ENCODE data around the gene NALCN. TPM values are rescaled to one million over a fixed set of nuclear protein-coding genes. Genes with fewer than 3 reads are reported as not detected.

The NALCN gene
- polyA plus RNA-seq, 3 donors: not detected

- no peak for TF ChIP-seq CTCF (IDR thresholded peaks at IDR 0.05)
- H2AFZ ChIP-seq (ENCODE audit: insufficient read depth, low read depth, low read length, poor library complexity, severe bottlenecking): no peak overlapping the region
- H3K4me2 ChIP-seq (replicated peaks; ENCODE audit: extremely low read depth, low read length, poor library complexity, severe bottlenecking): no peak overlapping the region
- no peaks in the 10 kb centered on the region for H3K4me1 ChIP-seq (ENCODE audit: control insufficient read depth in 1 of 2, insufficient read depth in 2 of 2, low read length in 2 of 2)
- H3K79me2 ChIP-seq (ENCODE audit: insufficient read depth, low read length): no peaks in the 10 kb centered on the region
- H3K9ac ChIP-seq (ENCODE audit: insufficient read depth, low read length, poor library complexity, severe bottlenecking): no peak overlapping the region
- H3K4me3 ChIP-seq (replicated peaks in 1 of 3; ENCODE audit: low read depth in 2 of 3, low read length in 3 of 3): no peak overlapping the region
- H3K36me3 ChIP-seq (replicated peaks in 1 of 2; ENCODE audit: control insufficient read depth in 1 of 2, insufficient read depth in 2 of 2, low read length in 2 of 2): no peaks in the 10 kb centered on the region
- DNase-seq: no peak
- H3K4me3 Mint-ChIP-seq: no peak overlapping the region
- no peak overlapping the region for H3K27ac Mint-ChIP-seq
- peaks cover 11 to 12% of the 10 kb centered on the region in 2 donors for H3K9me3 ChIP-seq (replicated peaks in 1 of 2; ENCODE audit: control insufficient read depth in 1 of 2, insufficient read depth in 1 of 2, low read length in 2 of 2)
- intact Hi-C loops (cut with micrococcal nuclease): no loop called here
- no peaks in the 10 kb centered on the region for H3K4me1 Mint-ChIP-seq
- H3K27me3 Mint-ChIP-seq (ENCODE audit: low read depth in 3 of 3): no peaks in the 10 kb centered on the region
- no CpG with 5 or more reads among the region's 2 CpGs for WGBS (ENCODE audit: insufficient coverage)
- H3K27ac ChIP-seq (ENCODE audit: low read depth in 1 of 2, low read length in 2 of 2): no peak overlapping the region
- peaks cover 2 to 7% (median 5%) of the 10 kb centered on the region in 7 donors for H3K9me3 Mint-ChIP-seq
- H3K27me3 ChIP-seq (ENCODE audit: control insufficient read depth in 2 of 2, insufficient read depth in 2 of 2, low read length in 2 of 2): no peaks in the 10 kb centered on the region
- H4K20me1 ChIP-seq (ENCODE audit: insufficient read depth, low read length): no peaks in the 10 kb centered on the region
- H3K36me3 Mint-ChIP-seq: no peaks in the 10 kb centered on the region
Observed at GRCh38 chr13:101205408-101205807, 210.9 kb downstream of the NALCN start.

DNA sequence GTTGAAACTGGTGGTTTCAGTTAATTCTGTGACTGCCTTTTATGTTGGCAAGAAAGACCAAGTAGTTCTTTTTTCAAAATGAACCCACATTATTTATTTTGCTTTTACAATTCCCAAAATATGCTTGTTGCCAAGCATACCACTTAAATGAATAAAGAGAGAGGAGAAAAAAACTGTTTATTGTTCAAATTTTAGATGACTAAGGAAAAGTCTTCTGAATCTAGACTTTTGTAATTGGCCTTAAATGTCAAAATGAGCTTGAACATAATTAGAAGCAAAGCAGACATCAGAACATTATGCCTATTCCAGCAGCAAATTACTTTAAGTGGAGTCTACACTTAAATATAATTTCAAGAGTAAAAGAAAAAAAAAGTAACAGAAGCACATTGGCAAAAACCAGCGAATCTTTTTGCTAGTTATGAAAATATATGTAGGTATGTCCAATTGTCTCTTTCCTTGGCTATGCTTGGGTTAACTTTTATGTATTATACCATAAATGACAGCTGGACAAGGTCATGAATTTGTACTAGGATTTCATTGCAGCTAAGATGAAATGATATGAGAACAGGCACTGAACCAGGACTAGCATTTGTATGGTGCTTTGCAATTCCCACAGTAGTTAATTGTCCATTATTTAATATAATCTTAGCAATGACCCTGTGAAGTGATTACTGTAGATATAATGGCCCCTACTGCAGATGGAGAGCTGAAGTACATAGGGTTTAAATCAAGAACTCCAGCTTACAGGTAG is 211.9 kb downstream of the NALCN start:
- Histone ChIP-seq H2AFZ (ENCODE audit: insufficient read depth, low read depth, low read length, poor library complexity, severe bottlenecking) (no peak overlapping the region), H3K27me3 (ENCODE audit: control insufficient read depth in 2 of 2, insufficient read depth in 2 of 2, low read length in 2 of 2) (no peaks in the 10 kb centered on the region), H3K27ac (ENCODE audit: low read depth in 1 of 2, low read length in 2 of 2) (no peak overlapping the region), H3K79me2 (ENCODE audit: insufficient read depth, low read length) (no peaks in the 10 kb centered on the region), H3K4me1 (ENCODE audit: control insufficient read depth in 1 of 2, insufficient read depth in 2 of 2, low read length in 2 of 2) (no peaks in the 10 kb centered on the region), H3K9ac (ENCODE audit: insufficient read depth, low read length, poor library complexity, severe bottlenecking) (no peak overlapping the region), H3K4me2 (replicated peaks; ENCODE audit: extremely low read depth, low read length, poor library complexity, severe bottlenecking) (no peak overlapping the region), H4K20me1 (ENCODE audit: insufficient read depth, low read length) (no peaks in the 10 kb centered on the region), H3K36me3 (replicated peaks in 1 of 2; ENCODE audit: control insufficient read depth in 1 of 2, insufficient read depth in 2 of 2, low read length in 2 of 2) (no peaks in the 10 kb centered on the region), H3K4me3 (replicated peaks in 1 of 3; ENCODE audit: low read depth in 2 of 3, low read length in 3 of 3) (no peak overlapping the region), H3K9me3 (replicated peaks in 1 of 2; ENCODE audit: control insufficient read depth in 1 of 2, insufficient read depth in 1 of 2, low read length in 2 of 2) (peaks cover 6 to 12% of the 10 kb centered on the region in 2 donors)
- Mint-ChIP-seq H3K4me1 (no peaks in the 10 kb centered on the region), H3K27ac (no peak overlapping the region), H3K9me3 (peaks cover 2 to 9% (median 4%) of the 10 kb centered on the region in 7 donors), H3K4me3 (no peak overlapping the region), H3K27me3 (ENCODE audit: low read depth in 3 of 3) (peaks cover 0 to 2% (median 0%) of the 10 kb centered on the region in 3 donors), H3K36me3 (no peaks in the 10 kb centered on the region)
- no peak for TF ChIP-seq CTCF (IDR thresholded peaks at IDR 0.05)
- no CpG with 5 or more reads among the region's 1 CpG for WGBS (ENCODE audit: insufficient coverage)
- intact Hi-C loops (cut with micrococcal nuclease): no loop called here
- DNase-seq: no peak

All from CD14-positive monocyte (primary cell).